ENCODE results near the gene ADA. TPM values are rescaled to one million over a fixed set of nuclear protein-coding genes. Genes with fewer than 3 reads are reported as not detected.

ADA gene
- polyA plus RNA-seq, 1 donor (not counting 4 experiments of a cell fraction or from before 2014, with no cell fraction given): 21.4 TPM

DNA sequence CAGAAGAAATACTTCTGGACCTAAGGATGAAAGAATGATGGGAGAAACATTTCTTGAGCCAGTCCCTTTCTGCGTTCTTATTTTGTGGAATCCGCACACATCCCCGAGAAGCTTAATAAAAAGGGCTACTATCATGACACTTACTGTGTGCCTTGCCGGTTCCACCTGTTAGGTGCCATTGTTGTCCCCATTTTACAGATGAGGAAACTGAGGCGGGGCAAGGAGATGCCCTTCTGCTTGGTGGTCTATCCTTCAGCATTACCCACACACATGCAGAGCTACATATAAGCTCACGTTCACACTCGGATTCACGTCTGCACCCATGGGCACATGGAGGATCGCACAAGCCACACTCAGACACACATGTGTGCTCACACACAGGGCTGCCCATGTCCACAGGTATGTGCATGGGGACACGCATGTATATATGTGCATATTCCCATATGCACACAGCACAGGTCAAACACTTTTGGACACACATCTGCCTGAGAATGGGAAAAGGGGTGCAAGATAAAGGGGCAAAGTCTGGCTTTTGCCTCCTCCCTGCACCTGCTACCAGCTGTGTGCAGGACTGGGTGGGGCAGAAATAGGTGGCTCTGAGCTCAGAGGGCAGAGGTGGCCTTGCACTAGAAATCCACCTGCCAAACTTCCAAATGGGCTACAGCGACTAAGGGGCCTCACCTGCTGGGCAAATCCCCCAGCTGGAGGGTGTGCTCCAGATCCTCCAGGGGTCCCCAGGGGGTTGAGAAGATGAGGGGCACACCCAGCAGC, 30.5 kb upstream of the ADA start:
- dilution Hi-C loops (cut with MboI; ENCODE audit: extremely low pct_ligation_motif_present, low sequenced_read_pairs): no loop called here
- no peak overlapping the region for H3K27ac ChIP-seq (ENCODE audit: control insufficient read depth, insufficient read depth, low read length)
- H3K4me1 ChIP-seq (ENCODE audit: control insufficient read depth, extremely low read depth, insufficient read depth, low read length): peaks cover 9% of the 10 kb centered on the region
- H3K4me3 ChIP-seq (ENCODE audit: control insufficient read depth in 2 of 3, extremely low read depth in 1 of 3, insufficient read depth in 2 of 3, low read depth in 1 of 3, low read length in 3 of 3): no peak overlapping the region
- H3K9me3 ChIP-seq (ENCODE audit: control insufficient read depth, low read depth, low read length): no peaks in the 10 kb centered on the region
- TF ChIP-seq, protein P1, sequence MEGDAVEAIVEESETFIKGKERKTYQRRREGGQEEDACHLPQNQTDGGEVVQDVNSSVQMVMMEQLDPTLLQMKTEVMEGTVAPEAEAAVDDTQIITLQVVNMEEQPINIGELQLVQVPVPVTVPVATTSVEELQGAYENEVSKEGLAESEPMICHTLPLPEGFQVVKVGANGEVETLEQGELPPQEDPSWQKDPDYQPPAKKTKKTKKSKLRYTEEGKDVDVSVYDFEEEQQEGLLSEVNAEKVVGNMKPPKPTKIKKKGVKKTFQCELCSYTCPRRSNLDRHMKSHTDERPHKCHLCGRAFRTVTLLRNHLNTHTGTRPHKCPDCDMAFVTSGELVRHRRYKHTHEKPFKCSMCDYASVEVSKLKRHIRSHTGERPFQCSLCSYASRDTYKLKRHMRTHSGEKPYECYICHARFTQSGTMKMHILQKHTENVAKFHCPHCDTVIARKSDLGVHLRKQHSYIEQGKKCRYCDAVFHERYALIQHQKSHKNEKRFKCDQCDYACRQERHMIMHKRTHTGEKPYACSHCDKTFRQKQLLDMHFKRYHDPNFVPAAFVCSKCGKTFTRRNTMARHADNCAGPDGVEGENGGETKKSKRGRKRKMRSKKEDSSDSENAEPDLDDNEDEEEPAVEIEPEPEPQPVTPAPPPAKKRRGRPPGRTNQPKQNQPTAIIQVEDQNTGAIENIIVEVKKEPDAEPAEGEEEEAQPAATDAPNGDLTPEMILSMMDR (optimal IDR thresholded peaks at IDR 0.05 in 1 of 3, IDR thresholded peaks at IDR 0.05 in 1 of 3, conservative IDR thresholded peaks at IDR 0.05 in 1 of 3; ENCODE audit: extremely low read depth in 1 of 3, insufficient read depth in 2 of 3, low read length in 3 of 3): no peak
- TF ChIP-seq EZH2 (IDR thresholded peaks at IDR 0.05; ENCODE audit: low read length): no peak
- no peaks in the 10 kb centered on the region for H4K20me1 ChIP-seq (ENCODE audit: control insufficient read depth, extremely low read depth, insufficient read depth, low read length)
- FAIRE-seq: no peak
- no peak overlapping the region for H3K9ac ChIP-seq (ENCODE audit: control insufficient read depth, extremely low read depth, insufficient read depth, low read length)
- no peak for DNase-seq (ENCODE audit: low read depth, low spot score)
- no peak overlapping the region for H3K4me2 ChIP-seq (ENCODE audit: control insufficient read depth, extremely low read depth, insufficient read depth, low read depth, low read length)
- no peaks in the 10 kb centered on the region for H3K36me3 ChIP-seq (ENCODE audit: control insufficient read depth in 2 of 2, extremely low read depth in 1 of 2, insufficient read depth in 2 of 2, low read length in 2 of 2)
- no peaks in the 10 kb centered on the region for H3K27me3 ChIP-seq (ENCODE audit: control insufficient read depth, extremely low read depth, insufficient read depth, low read length)
- H2AFZ ChIP-seq (ENCODE audit: control insufficient read depth, low read length): no peak overlapping the region
- no peaks in the 10 kb centered on the region for H3K9me1 ChIP-seq (ENCODE audit: control insufficient read depth, extremely low read depth, insufficient read depth, low read length)
- H3K79me2 ChIP-seq (ENCODE audit: control insufficient read depth, insufficient read depth, low read length): no peaks in the 10 kb centered on the region

DNA sequence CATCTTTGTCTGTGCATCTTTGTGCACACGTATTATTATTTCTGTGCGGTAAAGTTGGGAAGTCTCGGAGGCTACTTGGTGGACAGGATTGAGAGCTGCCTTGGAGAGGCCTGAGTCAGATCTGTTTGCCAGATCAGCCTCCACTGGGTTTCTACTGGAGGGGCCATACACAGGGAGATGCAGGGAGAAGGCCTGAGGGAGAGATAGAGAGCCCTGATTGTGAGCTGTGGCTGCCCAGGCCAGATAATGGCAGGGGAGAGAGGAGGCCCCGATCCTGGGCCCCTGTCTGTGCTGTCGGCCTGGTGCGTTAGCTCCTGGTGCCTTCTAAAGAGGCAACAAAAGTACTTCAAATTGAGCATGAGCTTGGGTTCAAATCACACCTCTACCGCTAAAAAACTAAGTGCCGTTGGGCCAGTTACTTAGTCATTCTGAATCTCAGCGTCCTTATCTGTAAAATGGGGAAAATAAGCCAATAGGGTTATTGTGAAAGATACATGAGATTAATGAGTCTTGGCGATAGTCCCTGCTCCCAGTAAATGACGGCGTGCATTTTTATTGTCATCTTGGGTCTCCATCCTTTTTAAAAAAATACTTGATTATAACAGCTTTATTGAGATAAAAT, 27.6 kb upstream of the ADA start:
- TF ChIP-seq, protein P1 (optimal IDR thresholded peaks at IDR 0.05 in 1 of 3, IDR thresholded peaks at IDR 0.05 in 1 of 3, conservative IDR thresholded peaks at IDR 0.05 in 1 of 3; ENCODE audit: extremely low read depth in 1 of 3, insufficient read depth in 2 of 3, low read length in 3 of 3): no peak
- no peak for TF ChIP-seq EZH2 (IDR thresholded peaks at IDR 0.05; ENCODE audit: low read length)
- Histone ChIP-seq H3K27ac (ENCODE audit: control insufficient read depth, insufficient read depth, low read length) (no peak overlapping the region), H3K27me3 (ENCODE audit: control insufficient read depth, extremely low read depth, insufficient read depth, low read length) (no peaks in the 10 kb centered on the region), H3K4me3 (ENCODE audit: control insufficient read depth in 2 of 3, extremely low read depth in 1 of 3, insufficient read depth in 2 of 3, low read depth in 1 of 3, low read length in 3 of 3) (no peak overlapping the region), H2AFZ (ENCODE audit: control insufficient read depth, low read length) (no peak overlapping the region), H3K4me1 (ENCODE audit: control insufficient read depth, extremely low read depth, insufficient read depth, low read length) (peaks cover 9% of the 10 kb centered on the region), H3K9ac (ENCODE audit: control insufficient read depth, extremely low read depth, insufficient read depth, low read length) (no peak overlapping the region), H3K4me2 (ENCODE audit: control insufficient read depth, extremely low read depth, insufficient read depth, low read depth, low read length) (no peak overlapping the region), H3K36me3 (ENCODE audit: control insufficient read depth in 2 of 2, extremely low read depth in 1 of 2, insufficient read depth in 2 of 2, low read length in 2 of 2) (no peaks in the 10 kb centered on the region), H4K20me1 (ENCODE audit: control insufficient read depth, extremely low read depth, insufficient read depth, low read length) (no peaks in the 10 kb centered on the region), H3K9me3 (ENCODE audit: control insufficient read depth, low read depth, low read length) (no peaks in the 10 kb centered on the region), H3K9me1 (ENCODE audit: control insufficient read depth, extremely low read depth, insufficient read depth, low read length) (no peaks in the 10 kb centered on the region), H3K79me2 (ENCODE audit: control insufficient read depth, insufficient read depth, low read length) (no peaks in the 10 kb centered on the region)
- DNase-seq (ENCODE audit: low read depth, low spot score) (no peak), FAIRE-seq (no peak)
- dilution Hi-C loops (cut with MboI; ENCODE audit: extremely low pct_ligation_motif_present, low sequenced_read_pairs): no loop called here

Measured in keratinocyte (primary cell).